ENCODE results near the gene CACNB2. TPM values are rescaled to one million over a fixed set of nuclear protein-coding genes. Genes with fewer than 3 reads are reported as not detected.

CACNB2 gene
- total RNA-seq, 2 donors from 2014 or later: 19.0 to 20.6 TPM

- no peak overlapping the region for H3K27ac ChIP-seq
- H3K27me3 ChIP-seq: no peaks in the 10 kb centered on the region
- no peak for DNase-seq (ENCODE audit: low spot score)
- H3K9me3 ChIP-seq: no peaks in the 10 kb centered on the region
- H3K4me3 ChIP-seq: no peak overlapping the region
- TF ChIP-seq CTCF (IDR thresholded peaks at IDR 0.05): no peak
- no peaks in the 10 kb centered on the region for H3K36me3 ChIP-seq
- H3K4me1 ChIP-seq: no peaks in the 10 kb centered on the region
Measured at GRCh38 chr10:18282094-18282493, 141.9 kb downstream of the CACNB2 start.

DNA sequence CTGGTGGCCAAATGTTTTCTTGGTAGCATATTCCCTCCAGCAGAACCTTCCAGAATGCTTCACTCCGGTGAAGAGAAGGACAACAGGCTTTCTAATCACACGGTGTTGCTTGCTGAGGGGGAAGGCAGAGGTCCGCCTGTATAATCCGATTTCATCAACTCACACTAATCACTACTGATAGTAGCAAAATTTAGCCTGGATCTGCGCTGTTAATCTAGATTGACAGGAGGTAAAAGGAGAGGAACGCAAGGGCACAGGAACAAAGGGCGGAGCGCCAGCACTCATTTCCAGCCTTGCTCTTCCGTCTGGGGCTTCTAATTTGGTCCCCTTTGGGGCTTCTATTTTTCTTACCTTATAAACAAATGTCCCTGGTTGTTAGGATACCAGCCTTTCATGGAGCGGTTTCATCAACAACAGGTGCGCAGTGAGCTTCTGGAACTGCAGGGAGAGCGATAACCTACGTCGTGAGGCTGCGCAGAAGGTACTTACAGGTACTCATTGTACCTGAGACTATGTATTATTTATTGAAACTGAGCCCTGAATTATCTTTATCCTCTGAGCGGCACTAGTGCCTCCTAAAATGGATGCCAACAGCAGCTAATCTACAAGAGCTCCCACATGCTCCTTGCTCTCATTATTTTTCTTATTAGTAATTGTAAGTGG lies 150.6 kb downstream of the CACNB2 start:
- no peak for DNase-seq (ENCODE audit: low spot score)
- no peaks in the 10 kb centered on the region for H3K4me1 ChIP-seq
- no peak overlapping the region for H3K27ac ChIP-seq
- no peaks in the 10 kb centered on the region for H3K27me3 ChIP-seq
- no peaks in the 10 kb centered on the region for H3K36me3 ChIP-seq
- no peak for TF ChIP-seq CTCF (IDR thresholded peaks at IDR 0.05)
- no peak overlapping the region for H3K4me3 ChIP-seq
- no peaks in the 10 kb centered on the region for H3K9me3 ChIP-seq

DNA sequence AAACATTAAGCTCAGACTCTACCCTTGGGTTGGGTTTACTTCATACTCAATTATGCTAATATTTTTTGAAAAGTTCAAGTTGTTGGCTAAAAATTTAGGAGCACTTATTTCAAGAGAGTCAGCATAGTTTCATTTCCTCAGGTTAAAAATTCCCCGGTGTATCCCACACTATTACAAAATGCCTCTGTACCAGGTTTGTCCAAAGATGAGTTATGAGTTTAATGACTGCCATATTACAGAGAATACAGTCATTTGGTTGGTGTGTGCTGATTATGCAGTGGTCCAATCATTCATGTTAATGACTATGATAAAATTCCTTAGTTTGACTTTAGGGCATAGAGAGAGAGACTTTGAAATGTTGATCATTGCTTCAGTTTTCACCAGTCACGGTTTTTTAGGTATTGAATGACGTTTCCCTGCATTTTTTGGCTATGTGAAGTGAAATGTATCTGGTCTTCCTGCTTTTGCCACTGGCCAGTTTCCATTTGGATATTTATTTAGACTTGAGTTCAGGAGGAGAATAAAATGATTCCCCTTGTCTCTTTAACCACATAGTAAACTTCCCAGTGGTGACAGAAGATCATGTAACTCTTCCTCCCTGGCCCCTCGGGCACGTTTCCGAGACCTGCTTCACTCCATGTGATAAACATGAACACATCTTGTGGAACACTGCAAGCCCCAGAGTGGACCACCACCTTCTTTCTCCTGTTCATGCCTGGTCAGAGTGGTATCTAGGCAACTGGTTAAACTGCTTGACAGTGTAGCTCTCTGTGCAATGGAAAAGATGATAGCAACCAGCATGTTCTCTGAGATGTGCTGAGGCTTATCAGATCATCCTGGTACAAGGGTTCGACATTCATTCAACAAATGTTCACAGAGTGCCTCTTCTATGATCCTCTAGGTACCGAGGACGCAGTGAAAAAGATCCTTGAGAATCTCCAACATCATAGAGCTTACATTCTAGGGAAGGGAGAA lies 153.6 kb downstream of the CACNB2 start:
- no peak overlapping the region for H3K27ac ChIP-seq
- no peak overlapping the region for H3K4me3 ChIP-seq
- no peaks in the 10 kb centered on the region for H3K9me3 ChIP-seq
- TF ChIP-seq CTCF (IDR thresholded peaks at IDR 0.05): no peak
- no peaks in the 10 kb centered on the region for H3K4me1 ChIP-seq
- H3K27me3 ChIP-seq: no peaks in the 10 kb centered on the region
- H3K36me3 ChIP-seq: no peaks in the 10 kb centered on the region
- DNase-seq (ENCODE audit: low spot score): no peak

GRCh38 chr10:18294633-18295032 lies 154.4 kb downstream of the CACNB2 start:
- no peak for DNase-seq (ENCODE audit: low spot score)
- Histone ChIP-seq H3K4me3 (no peak overlapping the region), H3K4me1 (no peaks in the 10 kb centered on the region), H3K9me3 (no peaks in the 10 kb centered on the region), H3K27ac (no peak overlapping the region), H3K36me3 (no peaks in the 10 kb centered on the region), H3K27me3 (no peaks in the 10 kb centered on the region)
- no peak for TF ChIP-seq CTCF (IDR thresholded peaks at IDR 0.05)

DNA sequence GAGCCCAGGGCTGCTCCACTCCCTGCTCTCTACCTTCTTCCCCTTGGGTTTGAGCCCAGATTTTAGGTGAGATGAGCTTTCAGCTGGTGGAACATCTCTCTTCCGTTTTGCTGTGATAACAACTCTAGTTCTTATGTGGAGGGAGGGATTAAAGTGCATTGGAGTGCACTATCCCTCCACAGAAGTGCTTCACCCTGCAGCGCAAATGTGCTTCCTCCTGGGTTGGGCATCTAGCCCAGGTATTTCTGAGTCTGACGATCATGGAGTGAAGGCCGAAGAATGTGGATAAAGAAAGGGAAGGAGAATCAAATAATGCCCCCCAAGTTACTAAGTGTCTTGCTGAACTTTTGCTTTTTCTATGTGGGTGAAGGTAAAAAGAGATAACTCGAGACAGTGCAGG lies 157.4 kb downstream of the CACNB2 start:
- H3K27me3 ChIP-seq: no peaks in the 10 kb centered on the region
- H3K36me3 ChIP-seq: no peaks in the 10 kb centered on the region
- H3K4me1 ChIP-seq: no peaks in the 10 kb centered on the region
- no peaks in the 10 kb centered on the region for H3K9me3 ChIP-seq
- TF ChIP-seq CTCF (IDR thresholded peaks at IDR 0.05): no peak
- DNase-seq (ENCODE audit: low spot score): no peak
- no peak overlapping the region for H3K27ac ChIP-seq
- H3K4me3 ChIP-seq: no peak overlapping the region
